Calu3 (cell line): Measurements from ENCODE around the gene G3BP1. TPM values are rescaled to one million over a fixed set of nuclear protein-coding genes. Genes with fewer than 3 reads are reported as not detected.

ENCODE experiments used
- BruUV-seq: library from RNA; stranded (reverse); fragments of 400-500 nt; replicated peaks from 2 replicates; lab custom pipeline; 2021; lab: Mats Ljungman, UMichigan
- CTCF ChIA-PET: fragments of 300-600 bp; sonication (Branson Sonifier 250); formaldehyde crosslinking; loops from one replicate; lab custom pipeline; 2022; ENCODE audit warnings: antibody characterized with exemption; lab: Charles Lee
- DNase-seq: peaks from one replicate; pipeline ENCODE4 v3.0.0; 2022
- H3K27ac Mint-ChIP-seq: one replicate; pipeline ENCODE4 v1.8.0; 2022; ENCODE audit warnings: mixed read lengths; ENCODE audit not compliant: unreplicated experiment
- H3K27me3 Mint-ChIP-seq: one replicate; pipeline ENCODE4 v1.8.0; 2022; ENCODE audit warnings: mixed read lengths; ENCODE audit not compliant: unreplicated experiment
- H3K36me3 Mint-ChIP-seq: one replicate; pipeline ENCODE4 v1.8.0; 2022; ENCODE audit warnings: mild to moderate bottlenecking, moderate library complexity, mixed read lengths; ENCODE audit not compliant: insufficient read depth, unreplicated experiment
- H3K4me1 Mint-ChIP-seq: one replicate; pipeline ENCODE4 v1.8.0; 2022; ENCODE audit warnings: mild to moderate bottlenecking, low read depth, mixed read lengths; ENCODE audit not compliant: unreplicated experiment
- H3K4me3 Mint-ChIP-seq: one replicate; pipeline ENCODE4 v1.8.0; 2022; ENCODE audit warnings: mild to moderate bottlenecking, low read depth, moderate library complexity, mixed read lengths; ENCODE audit not compliant: unreplicated experiment
- H3K9me3 Mint-ChIP-seq: one replicate; pipeline ENCODE4 v1.8.0; 2022; ENCODE audit warnings: low read depth, mixed read lengths; ENCODE audit not compliant: unreplicated experiment
- CTCF ChIP-seq: fragments of 200-600 bp; IDR thresholded peaks from one replicate; pipeline ENCODE4 v1.8.0; 2022; ENCODE audit warnings: antibody characterized with exemption; ENCODE audit not compliant: unreplicated experiment
- intact Hi-C: fragments of 100-400 bp; cut with micrococcal nuclease; formaldehyde crosslinking; loops from one replicate; pipeline ENCODE4 v1.10.0; 2022; ENCODE audit not compliant: unreplicated experiment
- total RNA-seq: library from RNA; stranded (reverse); gene quantifications from 2 replicates; pipeline ENCODE4 v1.2.3, GENCODE V29; 2022

The G3BP1 gene
- total RNA-seq, 1 experiment from 2014 or later, result 393 TPM

GRCh38 chr5:151737431-151737830 lies 34.3 kb upstream of the G3BP1 start:
- peaks cover 26% of the 10 kb centered on the region for H3K4me1 Mint-ChIP-seq

GRCh38 chr5:151738125-151738848 lies 33.5 kb upstream of the G3BP1 start:
- Mint-ChIP-seq H3K27ac (no peak overlapping the region), H3K4me3 (no peak overlapping the region), H3K36me3 (peaks cover 25% of the 10 kb centered on the region), H3K4me1 (peaks cover 34% of the 10 kb centered on the region), H3K27me3 (no peaks in the 10 kb centered on the region), H3K9me3 (no peaks in the 10 kb centered on the region)
- CTCF ChIA-PET, result interaction anchor here (0.9 to 1.5 kb wide), 2 partner anchors 17 to 79 kb away, joined by 5 to 6 read pairs; no protein-coding TSS in a partner anchor
- BruUV-seq, result no TSS peak
- no peak for DNase-seq
- intact Hi-C loops, result no loop called here
- no peak for TF ChIP-seq CTCF

More at GRCh38 chr5:151737431-151737830, 34.3 kb upstream of the G3BP1 start:
- no peak for DNase-seq
- H3K36me3 Mint-ChIP-seq, result peaks cover 20% of the 10 kb centered on the region
- no peak overlapping the region for H3K4me3 Mint-ChIP-seq
- intact Hi-C loops, result no loop called here
- H3K27ac Mint-ChIP-seq, result no peak overlapping the region
- no peaks in the 10 kb centered on the region for H3K27me3 Mint-ChIP-seq
- TF ChIP-seq CTCF, result no peak
- no peaks in the 10 kb centered on the region for H3K9me3 Mint-ChIP-seq
- BruUV-seq, result no TSS peak
- CTCF ChIA-PET, result no interaction called here

- H3K27ac Mint-ChIP-seq, result peak overlapping the region; percentile 2
- H3K27me3 Mint-ChIP-seq, result no peaks in the 10 kb centered on the region
- H3K9me3 Mint-ChIP-seq, result no peaks in the 10 kb centered on the region
- no peak for TF ChIP-seq CTCF
- no peak overlapping the region for H3K4me3 Mint-ChIP-seq
- peaks cover 36% of the 10 kb centered on the region for H3K36me3 Mint-ChIP-seq
- CTCF ChIA-PET, result interaction anchor here (0.6 to 3.8 kb wide), 5 partner anchors 18 to 87 kb away, joined by 3 to 48 read pairs (median 6); no protein-coding TSS in a partner anchor
- peaks cover 45% of the 10 kb centered on the region for H3K4me1 Mint-ChIP-seq
- DNase-seq, result no peak
- intact Hi-C loops, result no loop called here
- no TSS peak for BruUV-seq
Observed at GRCh38 chr5:151739395-151739794, 32.4 kb upstream of the G3BP1 start.

GRCh38 chr5:151739939-151740335 lies 31.8 kb upstream of the G3BP1 start:
- BruUV-seq, result no TSS peak
- no peak for TF ChIP-seq CTCF
- no peaks in the 10 kb centered on the region for H3K9me3 Mint-ChIP-seq
- CTCF ChIA-PET, result interaction anchor here (0.6 to 3.8 kb wide), 6 partner anchors 18 to 88 kb away, joined by 3 to 48 read pairs (median 5); no protein-coding TSS in a partner anchor
- peak overlapping the region; percentile 60 for H3K27ac Mint-ChIP-seq
- no peak overlapping the region for H3K4me3 Mint-ChIP-seq
- no peak for DNase-seq
- intact Hi-C loops, result loop anchor here (1.0 to 10.0 kb wide), 3 partner anchors 81 to 293 kb away; partner anchors contain the start of gene SLC36A1
- peaks cover 41% of the 10 kb centered on the region for H3K36me3 Mint-ChIP-seq
- H3K4me1 Mint-ChIP-seq, result peaks cover 51% of the 10 kb centered on the region
- H3K27me3 Mint-ChIP-seq, result no peaks in the 10 kb centered on the region
